Caco-2 (cell line): ENCODE data around the gene THEM5. TPM values are rescaled to one million over a fixed set of nuclear protein-coding genes. Genes with fewer than 3 reads are reported as not detected.

Experiments
- BruUV-seq: library from RNA; stranded (reverse); fragments of 400-500 nt; replicated peaks from 2 replicates; lab custom pipeline; 2021; lab: Mats Ljungman, UMichigan
- CTCF ChIA-PET: fragments of 300-600 bp; sonication (Branson Sonifier 250); formaldehyde crosslinking; loops from one replicate; lab custom pipeline; 2022; ENCODE audit warnings: antibody characterized with exemption; lab: Charles Lee
- POLR2A ChIA-PET: fragments of 300-600 bp; sonication (Branson Sonifier 250); formaldehyde crosslinking; loops from one replicate; lab custom pipeline; 2022; ENCODE audit warnings: antibody characterized with exemption; lab: Charles Lee
- DNase-seq, 2 experiments: peaks; one replicate each; pipeline versions ENCODE4 v3.0.0 to v3.0.0-alpha.2; 2020 to 2022
- H3K27me3 ChIP-seq: replicated peaks from 2 replicates; pipeline ENCODE4 v1.6.0; 2011; ENCODE audit warnings: low read length; ENCODE audit not compliant: control insufficient read depth, insufficient read depth
- H3K36me3 ChIP-seq: 2 replicates; pipeline ENCODE4 v1.5.1; 2011; ENCODE audit warnings: low read length; ENCODE audit not compliant: control insufficient read depth, insufficient read depth
- H3K4me1 ChIP-seq: fragments of 250-450 bp; sonication (Bioruptor Pico); 2 replicates; pipeline ENCODE4 v1.5.1; 2020; ENCODE audit warnings: mild to moderate bottlenecking
- H3K4me3 ChIP-seq: 2 replicates; pipeline ENCODE4 v1.5.1; 2011; ENCODE audit warnings: low read depth, mild to moderate bottlenecking, control low read depth, low read length
- H3K9me3 ChIP-seq: fragments of 250-450 bp; sonication (Bioruptor Pico); 2 replicates; pipeline ENCODE4 v1.5.1; 2020; ENCODE audit warnings: mild to moderate bottlenecking, moderate library complexity
- H3K27ac Mint-ChIP-seq: one replicate; pipeline ENCODE4 v1.8.0; 2022; ENCODE audit warnings: mixed read lengths; ENCODE audit not compliant: unreplicated experiment
- H3K27me3 Mint-ChIP-seq: one replicate; pipeline ENCODE4 v1.8.0; 2022; ENCODE audit warnings: mixed read lengths; ENCODE audit not compliant: insufficient read depth, unreplicated experiment
- H3K36me3 Mint-ChIP-seq: one replicate; pipeline ENCODE4 v1.8.0; 2022; ENCODE audit warnings: mild to moderate bottlenecking, mixed read lengths; ENCODE audit not compliant: insufficient read depth, unreplicated experiment
- H3K4me1 Mint-ChIP-seq: one replicate; pipeline ENCODE4 v1.8.0; 2022; ENCODE audit warnings: low read depth, mixed read lengths; ENCODE audit not compliant: unreplicated experiment
- H3K4me3 Mint-ChIP-seq: one replicate; pipeline ENCODE4 v1.8.0; 2022; ENCODE audit warnings: mild to moderate bottlenecking, moderate library complexity, mixed read lengths; ENCODE audit not compliant: unreplicated experiment
- H3K9me3 Mint-ChIP-seq: one replicate; pipeline ENCODE4 v1.8.0; 2022; ENCODE audit warnings: mixed read lengths; ENCODE audit not compliant: unreplicated experiment
- CTCF ChIP-seq, 2 experiments: fragments of 200-600 bp in 1 of 2; IDR thresholded peaks; 1 replicate in 1 of 2; 2 replicates in 1 of 2; pipeline versions ENCODE4 v1.5.1 to v1.8.0; 2011 to 2022; ENCODE audit warnings: antibody characterized with exemption in 1 of 2, control low read depth in 1 of 2, inconsistent platforms in 1 of 2, low read depth in 1 of 2, low read length in 1 of 2, mild to moderate bottlenecking in 1 of 2, moderate library complexity in 1 of 2; ENCODE audit not compliant: insufficient read depth in 1 of 2, severe bottlenecking in 1 of 2, unreplicated experiment in 1 of 2
- intact Hi-C: fragments of 100-400 bp; cut with micrococcal nuclease; formaldehyde crosslinking; loops from one replicate; pipeline ENCODE4 v1.10.0; 2022; ENCODE audit not compliant: unreplicated experiment
- total RNA-seq: library from RNA; stranded (reverse); gene quantifications from 2 replicates; pipeline ENCODE4 v1.2.3, GENCODE V29; 2022

THEM5 gene
- total RNA-seq, 1 experiment from 2014 or later = not detected

GRCh38 chr1:151801846-151802245, 51.7 kb downstream of the THEM5 start:
- H3K9me3 ChIP-seq = no peaks in the 10 kb centered on the region
- TF ChIP-seq CTCF (IDR thresholded peaks at IDR 0.05; ENCODE audit: insufficient read depth in 1 of 2, low read depth in 1 of 2, low read length in 1 of 2, severe bottlenecking in 1 of 2, unreplicated experiment in 1 of 2) = no peak
- BruUV-seq = no TSS peak
- POLR2A ChIA-PET = no interaction called here
- H3K4me3 ChIP-seq = no peak overlapping the region
- no peaks in the 10 kb centered on the region; the same call in 1 of the 2 replicates for H3K27me3 ChIP-seq
- no peak overlapping the region for H3K4me3 Mint-ChIP-seq
- CTCF ChIA-PET = interaction anchor here (0.6 kb wide), 1 partner anchor 118 kb away, joined by 3 read pairs; no protein-coding TSS in a partner anchor
- H3K27ac Mint-ChIP-seq = no peak overlapping the region
- H3K36me3 ChIP-seq = no peaks in the 10 kb centered on the region
- no peak for DNase-seq
- peaks cover 5% of the 10 kb centered on the region for H3K27me3 Mint-ChIP-seq
- H3K9me3 Mint-ChIP-seq = no peaks in the 10 kb centered on the region
- no peaks in the 10 kb centered on the region for H3K36me3 Mint-ChIP-seq
- no peaks in the 10 kb centered on the region for H3K4me1 Mint-ChIP-seq
- H3K4me1 ChIP-seq = no peaks in the 10 kb centered on the region
- intact Hi-C loops = loop anchor here (5.0 kb wide), 1 partner anchor 50 kb away; the partner anchor contains the start of gene THEM5

GRCh38 chr1:151801310-151801820, 52.1 kb downstream of the THEM5 start:
- Mint-ChIP-seq H3K27me3 (peaks cover 5% of the 10 kb centered on the region), H3K36me3 (no peaks in the 10 kb centered on the region), H3K27ac (no peak overlapping the region), H3K9me3 (no peaks in the 10 kb centered on the region), H3K4me1 (no peaks in the 10 kb centered on the region), H3K4me3 (no peak overlapping the region)
- H3K27me3 ChIP-seq = no peaks in the 10 kb centered on the region; the same call in 1 of the 2 replicates
- DNase-seq = no peak
- ChIA-PET POLR2A (no interaction called here), CTCF (interaction anchor here (0.6 kb wide), 1 partner anchor 118 kb away, joined by 3 read pairs; no protein-coding TSS in a partner anchor)
- H3K36me3 ChIP-seq = no peaks in the 10 kb centered on the region
- no peaks in the 10 kb centered on the region for H3K4me1 ChIP-seq
- no peak overlapping the region for H3K4me3 ChIP-seq
- no peaks in the 10 kb centered on the region for H3K9me3 ChIP-seq
- intact Hi-C loops = loop anchor here (5.0 kb wide), 1 partner anchor 51 kb away; the partner anchor contains the start of gene THEM5
- no peak for TF ChIP-seq CTCF (IDR thresholded peaks at IDR 0.05; ENCODE audit: insufficient read depth in 1 of 2, low read depth in 1 of 2, low read length in 1 of 2, severe bottlenecking in 1 of 2, unreplicated experiment in 1 of 2)
- BruUV-seq = no TSS peak

GRCh38 chr1:151800830-151801229, 52.7 kb downstream of the THEM5 start:
- H3K4me3 Mint-ChIP-seq = no peak overlapping the region
- DNase-seq = no peak
- no peaks in the 10 kb centered on the region for H3K4me1 Mint-ChIP-seq
- H3K36me3 Mint-ChIP-seq = no peaks in the 10 kb centered on the region
- no peak overlapping the region for H3K27ac Mint-ChIP-seq
- no peaks in the 10 kb centered on the region for H3K4me1 ChIP-seq
- POLR2A ChIA-PET = no interaction called here
- peaks cover 2% of the 10 kb centered on the region for H3K27me3 Mint-ChIP-seq
- no peaks in the 10 kb centered on the region; the same call in 1 of the 2 replicates for H3K27me3 ChIP-seq
- CTCF ChIA-PET = no interaction called here
- H3K9me3 ChIP-seq = no peaks in the 10 kb centered on the region
- intact Hi-C loops = loop anchor here (5.0 kb wide), 1 partner anchor 51 kb away; the partner anchor contains the start of gene THEM5
- TF ChIP-seq CTCF (IDR thresholded peaks at IDR 0.05; ENCODE audit: insufficient read depth in 1 of 2, low read depth in 1 of 2, low read length in 1 of 2, severe bottlenecking in 1 of 2, unreplicated experiment in 1 of 2) = no peak
- H3K4me3 ChIP-seq = no peak overlapping the region
- H3K36me3 ChIP-seq = no peaks in the 10 kb centered on the region
- BruUV-seq = no TSS peak
- no peaks in the 10 kb centered on the region for H3K9me3 Mint-ChIP-seq
